Measurements from ENCODE around the gene SCAI. TPM values are rescaled to one million over a fixed set of nuclear protein-coding genes. Genes with fewer than 3 reads are reported as not detected.

SCAI gene
- total RNA-seq, 1 experiment from 2014 or later, result 13.0 TPM

- CTCF ChIA-PET, result no interaction called here
- Mint-ChIP-seq H3K9me3 (ENCODE audit: unreplicated experiment) (no peaks in the 10 kb centered on the region), H3K27ac (ENCODE audit: unreplicated experiment) (no peak overlapping the region), H3K4me3 (ENCODE audit: unreplicated experiment) (no peak overlapping the region), H3K36me3 (ENCODE audit: insufficient read depth, unreplicated experiment) (peaks cover 7% of the 10 kb centered on the region), H3K27me3 (ENCODE audit: insufficient read depth, unreplicated experiment) (no peaks in the 10 kb centered on the region), H3K4me1 (ENCODE audit: low read depth, unreplicated experiment) (no peaks in the 10 kb centered on the region)
- DNase-seq, result no peak
- no TSS peak for BruUV-seq (replicated peaks)
- no peak for TF ChIP-seq CTCF (IDR thresholded peaks at IDR 0.05; ENCODE audit: insufficient read depth in 1 of 2, low read depth in 1 of 2, low read length in 1 of 2, severe bottlenecking in 1 of 2, unreplicated experiment in 1 of 2)
- POLR2A ChIA-PET, result no interaction called here
- Histone ChIP-seq H3K4me3 (ENCODE audit: low read depth, low read length) (no peak overlapping the region), H3K27me3 (replicated peaks; ENCODE audit: control insufficient read depth, insufficient read depth, low read length) (no peaks in the 10 kb centered on the region), H3K4me1 (no peaks in the 10 kb centered on the region), H3K9me3 (no peaks in the 10 kb centered on the region), H3K36me3 (ENCODE audit: control insufficient read depth, insufficient read depth, low read length) (no peaks in the 10 kb centered on the region)
- intact Hi-C loops (cut with micrococcal nuclease; ENCODE audit: unreplicated experiment), result no loop called here
Observed at GRCh38 chr9:125137200-125137599, 6.1 kb downstream of the SCAI start.

GRCh38 chr9:125134976-125135375 lies 8.4 kb downstream of the SCAI start:
- Mint-ChIP-seq H3K4me3 (ENCODE audit: unreplicated experiment) (no peak overlapping the region), H3K27me3 (ENCODE audit: insufficient read depth, unreplicated experiment) (no peaks in the 10 kb centered on the region), H3K36me3 (ENCODE audit: insufficient read depth, unreplicated experiment) (peaks cover 2% of the 10 kb centered on the region), H3K27ac (ENCODE audit: unreplicated experiment) (no peak overlapping the region), H3K4me1 (ENCODE audit: low read depth, unreplicated experiment) (no peaks in the 10 kb centered on the region), H3K9me3 (ENCODE audit: unreplicated experiment) (no peaks in the 10 kb centered on the region)
- Histone ChIP-seq H3K4me3 (ENCODE audit: low read depth, low read length) (no peak overlapping the region), H3K9me3 (no peaks in the 10 kb centered on the region), H3K36me3 (ENCODE audit: control insufficient read depth, insufficient read depth, low read length) (no peaks in the 10 kb centered on the region), H3K4me1 (no peaks in the 10 kb centered on the region), H3K27me3 (replicated peaks; ENCODE audit: control insufficient read depth, insufficient read depth, low read length) (no peaks in the 10 kb centered on the region)
- TF ChIP-seq CTCF (IDR thresholded peaks at IDR 0.05; ENCODE audit: insufficient read depth in 1 of 2, low read depth in 1 of 2, low read length in 1 of 2, severe bottlenecking in 1 of 2, unreplicated experiment in 1 of 2), result no peak
- no peak for DNase-seq
- ChIA-PET POLR2A (no interaction called here), CTCF (no interaction called here)
- BruUV-seq (replicated peaks), result no TSS peak
- intact Hi-C loops (cut with micrococcal nuclease; ENCODE audit: unreplicated experiment), result no loop called here

GRCh38 chr9:125133403-125134329 lies 9.7 kb downstream of the SCAI start:
- Histone ChIP-seq H3K9me3 (no peaks in the 10 kb centered on the region), H3K36me3 (ENCODE audit: control insufficient read depth, insufficient read depth, low read length) (no peaks in the 10 kb centered on the region), H3K4me3 (ENCODE audit: low read depth, low read length) (no peak overlapping the region), H3K4me1 (no peaks in the 10 kb centered on the region), H3K27me3 (replicated peaks; ENCODE audit: control insufficient read depth, insufficient read depth, low read length) (no peaks in the 10 kb centered on the region)
- no peaks in the 10 kb centered on the region for H3K27me3 Mint-ChIP-seq (ENCODE audit: insufficient read depth, unreplicated experiment)
- POLR2A ChIA-PET, result interaction anchor here (0.6 kb wide), 1 partner anchor 172 kb away, joined by 3 read pairs; no protein-coding TSS in a partner anchor
- CTCF ChIA-PET, result no interaction called here
- H3K27ac Mint-ChIP-seq (ENCODE audit: unreplicated experiment), result no peak overlapping the region
- H3K36me3 Mint-ChIP-seq (ENCODE audit: insufficient read depth, unreplicated experiment), result no peaks in the 10 kb centered on the region
- no peak for TF ChIP-seq CTCF (IDR thresholded peaks at IDR 0.05; ENCODE audit: insufficient read depth in 1 of 2, low read depth in 1 of 2, low read length in 1 of 2, severe bottlenecking in 1 of 2, unreplicated experiment in 1 of 2)
- no peaks in the 10 kb centered on the region for H3K4me1 Mint-ChIP-seq (ENCODE audit: low read depth, unreplicated experiment)
- DNase-seq, result no peak
- BruUV-seq (replicated peaks), result no TSS peak
- intact Hi-C loops (cut with micrococcal nuclease; ENCODE audit: unreplicated experiment), result no loop called here
- no peak overlapping the region for H3K4me3 Mint-ChIP-seq (ENCODE audit: unreplicated experiment)
- H3K9me3 Mint-ChIP-seq (ENCODE audit: unreplicated experiment), result no peaks in the 10 kb centered on the region

All from Caco-2 (cell line).